ENCODE data around the gene GNS.
"Not testable (repeated sequence)": the region's sequence is repeated elsewhere in the genome, so short reads cannot be mapped to it uniquely, and the experiment has no call there.

GNS gene

DNA sequence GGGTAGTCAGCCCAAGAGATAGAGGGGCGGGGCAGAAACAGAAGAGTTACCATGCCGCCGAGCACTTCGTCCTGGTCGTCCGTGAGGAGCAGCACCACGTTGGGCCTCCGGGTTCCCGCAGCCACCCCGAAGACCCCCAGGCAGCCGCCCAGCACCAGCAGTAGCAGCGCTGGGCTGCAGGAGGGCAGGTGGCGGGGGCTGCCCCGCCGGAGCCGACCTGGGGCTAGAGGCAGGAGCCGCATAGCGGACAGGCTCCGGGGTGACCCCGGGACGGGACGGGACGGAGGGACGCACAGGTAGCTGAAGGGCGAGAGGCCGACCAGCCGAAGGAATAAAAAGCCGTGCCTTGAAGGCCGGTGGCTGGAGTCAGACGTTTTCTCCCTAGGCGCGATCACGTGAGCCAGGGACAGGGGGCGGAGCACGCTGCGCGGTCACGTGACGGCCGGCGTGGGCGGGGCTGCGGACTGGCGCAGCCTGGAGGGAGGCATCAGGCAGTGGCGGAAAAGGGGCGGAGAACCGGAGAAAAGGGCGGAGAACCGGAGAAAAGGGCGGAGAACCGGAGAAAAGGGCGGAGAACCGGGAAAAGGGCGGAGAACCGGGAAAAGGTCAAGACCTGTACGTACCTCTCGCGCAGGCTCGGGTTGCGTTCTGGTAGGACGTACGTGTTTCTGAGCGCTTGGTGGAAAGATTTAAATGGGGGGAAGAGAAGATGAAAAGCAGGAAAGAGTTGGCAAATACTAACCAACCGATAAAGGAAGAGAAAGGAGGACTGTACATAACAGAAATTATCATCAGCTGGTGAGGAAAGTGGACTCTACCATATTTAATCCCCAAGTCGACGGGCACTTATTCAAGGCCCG lies at the start of gene GNS:
TSS of gene GNS (minus strand) at position 372 of the 860 bp plus-strand sequence. CDS start at position 242, 130 bp downstream.
- peak; percentile 94 for DNase-seq (ENCODE audit: low spot score)

DNA sequence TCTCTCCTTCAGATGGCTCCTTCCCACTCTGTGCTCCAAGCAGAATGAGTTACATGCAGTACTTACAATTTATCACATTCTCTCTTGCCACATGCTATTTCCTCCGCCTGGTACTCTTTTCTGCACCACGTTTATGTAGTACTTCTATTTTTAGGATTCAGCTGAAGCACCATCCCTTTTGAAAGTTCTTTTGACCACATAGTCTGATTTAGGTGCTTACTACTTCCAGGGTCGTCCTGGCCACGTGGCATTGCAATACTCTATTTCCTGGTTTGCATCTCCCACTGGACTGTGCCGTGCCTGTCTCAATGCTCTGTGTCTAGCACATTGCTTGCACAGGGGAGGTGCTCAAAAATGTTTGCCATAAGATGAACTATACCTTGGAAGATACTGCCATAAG lies 48.9 kb upstream of the GNS start:
- DNase-seq (ENCODE audit: low spot score), result no peak

DNA sequence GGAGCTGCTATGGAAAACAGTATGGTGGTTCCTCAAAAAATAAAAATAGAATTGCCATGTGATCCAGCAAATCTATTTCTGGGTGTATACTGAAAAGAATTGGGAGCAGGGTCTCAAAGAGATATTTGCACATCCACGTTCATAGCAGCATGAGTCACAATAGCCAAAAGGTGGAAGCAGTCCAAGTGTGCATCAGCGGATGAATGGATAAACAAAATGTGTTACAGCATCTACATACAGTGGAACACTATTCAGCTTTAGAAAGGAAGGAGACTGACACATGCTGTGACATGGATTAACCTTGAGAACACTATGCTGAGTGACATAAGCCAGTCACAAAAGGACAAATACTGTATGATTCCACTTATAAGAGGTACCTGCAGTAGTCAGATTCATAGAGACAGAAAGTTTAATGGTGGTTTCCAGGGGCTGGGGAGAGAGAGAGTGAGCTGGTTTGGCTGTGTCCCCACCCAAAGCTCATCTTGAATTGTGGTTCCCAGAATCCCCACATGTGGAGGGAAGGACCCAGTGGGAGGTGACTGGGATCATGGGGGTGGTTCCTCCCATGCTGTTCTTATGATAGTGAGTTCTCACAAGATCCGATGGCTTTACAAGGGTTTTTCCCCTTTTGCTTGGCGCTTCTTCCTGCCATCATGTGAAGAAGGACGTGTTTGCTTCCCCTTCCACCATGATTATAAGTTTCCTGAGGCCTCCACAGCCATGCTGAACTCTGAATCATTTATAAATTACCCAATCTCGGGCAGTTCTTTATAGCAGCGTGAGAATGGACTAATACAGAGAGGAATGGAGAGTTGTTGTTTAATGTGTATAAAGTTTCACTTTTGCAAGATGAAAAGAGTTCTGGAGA lies 47.6 kb upstream of the GNS start:
- DNase-seq (ENCODE audit: low spot score), result no peak

DNA sequence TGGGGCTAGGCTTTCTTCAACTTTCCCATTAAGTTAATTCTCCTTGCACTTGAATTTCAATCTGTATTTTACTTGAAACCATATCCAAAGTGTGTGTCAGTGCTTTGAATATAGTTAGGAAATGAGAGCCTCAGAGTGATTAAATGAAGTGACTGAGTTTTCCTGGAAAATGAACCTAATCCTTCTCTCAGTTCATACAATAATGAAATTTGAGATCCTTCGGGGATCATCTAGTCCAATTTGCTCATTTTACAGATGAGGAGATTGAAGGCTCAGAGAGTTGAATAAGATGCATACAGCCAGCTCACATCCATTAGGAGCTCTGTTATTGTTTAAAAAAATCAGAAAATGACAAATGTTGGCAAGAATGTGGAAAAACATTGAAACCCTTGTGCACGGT lies 47.0 kb upstream of the GNS start:
- no peak for DNase-seq (ENCODE audit: low spot score)

DNA sequence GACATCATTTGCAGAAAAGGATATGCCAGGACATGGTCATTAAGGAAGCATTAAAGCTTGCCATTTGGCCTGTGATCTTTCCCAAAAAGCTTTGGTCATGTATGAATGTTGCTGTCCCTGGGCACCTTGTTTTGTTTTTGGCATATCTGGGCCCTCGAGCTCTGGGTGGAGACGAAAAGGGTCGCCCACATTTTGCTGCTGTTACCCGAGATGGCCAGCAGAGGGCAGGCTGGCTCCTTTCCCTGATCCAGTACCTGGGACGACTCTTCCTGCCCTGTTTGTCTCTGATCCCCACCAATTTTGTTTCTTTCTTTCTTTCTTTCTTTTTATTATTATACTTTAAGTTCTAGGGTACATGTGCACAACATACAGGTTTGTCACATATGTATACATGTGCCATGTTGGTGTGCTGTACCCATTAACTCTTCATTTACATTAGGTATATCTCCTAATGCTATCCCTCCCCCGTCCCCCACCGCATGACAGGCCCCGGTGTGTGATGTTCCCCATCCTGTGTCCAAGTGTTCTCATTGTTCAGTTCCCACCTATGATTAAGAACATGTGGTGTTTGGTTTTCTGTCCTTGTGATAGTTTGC lies 43.1 kb upstream of the GNS start:
- not testable (repeated sequence) for DNase-seq (ENCODE audit: low spot score)

DNA sequence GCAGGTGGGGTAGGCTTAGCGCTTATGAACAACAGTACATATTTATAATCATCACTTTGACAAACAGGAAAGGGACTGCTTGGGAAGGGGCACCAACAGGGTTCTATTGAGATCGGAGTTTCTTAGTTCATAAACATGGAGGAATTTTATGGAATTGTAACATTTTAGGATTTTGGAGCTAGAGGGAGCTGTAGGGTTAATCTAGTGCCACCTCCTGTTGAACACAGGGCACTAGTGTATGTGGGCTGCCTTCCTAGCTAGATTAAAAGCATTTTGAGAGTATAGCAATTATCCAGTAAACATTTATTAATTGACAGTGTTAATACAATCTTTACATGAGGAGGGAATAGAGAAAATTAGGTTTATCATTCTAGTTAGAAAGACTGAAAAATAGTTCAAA lies 42.2 kb upstream of the GNS start:
- no peak for DNase-seq (ENCODE audit: low spot score)

DNA sequence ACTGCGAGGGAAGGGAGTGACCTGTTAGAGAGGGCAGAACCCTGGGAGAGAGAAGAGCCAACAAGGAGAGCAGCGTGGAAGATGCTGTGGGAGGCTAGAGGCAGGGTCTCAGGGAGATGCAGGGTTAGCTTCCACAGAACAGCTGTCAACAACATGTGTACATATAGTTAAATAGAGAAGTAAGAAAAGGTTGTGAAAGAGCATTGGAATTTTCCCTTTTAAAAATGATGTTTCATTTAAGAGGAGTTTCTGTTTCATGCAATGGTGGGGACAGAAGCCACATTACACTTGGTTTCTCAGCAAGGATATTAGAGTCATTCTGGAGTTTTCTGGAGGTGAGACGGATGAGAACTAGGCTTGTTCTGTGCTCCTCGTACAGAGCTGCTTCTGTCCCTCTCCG lies 41.4 kb upstream of the GNS start:
- no peak for DNase-seq (ENCODE audit: low spot score)

DNA sequence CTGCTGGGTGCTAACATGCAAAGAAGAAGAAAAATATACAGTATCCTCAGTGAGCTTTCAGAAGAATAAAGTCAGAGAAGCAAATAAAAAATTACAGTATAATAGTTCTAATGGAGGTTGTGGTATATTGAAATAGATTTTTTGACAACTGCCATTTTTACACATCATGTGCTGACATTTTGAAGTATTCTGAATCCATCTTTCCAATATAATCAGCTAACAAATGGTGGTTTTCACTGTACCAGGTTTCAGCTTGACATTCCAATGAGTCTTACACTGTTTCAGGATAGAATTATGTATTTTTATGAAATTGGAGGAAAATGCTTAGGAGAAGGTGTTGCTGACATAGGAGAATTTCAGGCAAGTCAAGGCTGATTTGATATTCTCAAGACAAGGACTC lies 39.0 kb upstream of the GNS start:
- DNase-seq (ENCODE audit: low spot score), result no peak

DNA sequence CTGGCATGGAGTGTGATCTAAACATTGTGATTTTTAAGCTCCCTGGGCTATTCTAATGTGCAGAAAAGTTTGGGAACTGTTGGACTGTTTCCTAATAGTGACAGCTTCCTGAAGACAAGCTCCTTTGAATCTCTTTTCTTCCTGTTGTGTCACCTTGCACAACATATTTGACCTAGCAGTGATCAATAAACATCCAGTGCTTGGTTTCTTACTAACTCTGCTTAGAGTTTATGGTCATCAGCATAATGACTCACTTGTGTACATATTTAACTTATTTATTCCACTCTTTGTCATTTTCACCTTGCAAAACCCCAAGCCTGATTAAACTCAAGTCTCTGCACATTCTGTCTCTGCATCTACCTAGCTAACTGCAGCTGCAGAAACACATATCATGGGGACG lies 38.0 kb upstream of the GNS start:
- DNase-seq (ENCODE audit: low spot score), result no peak

DNA sequence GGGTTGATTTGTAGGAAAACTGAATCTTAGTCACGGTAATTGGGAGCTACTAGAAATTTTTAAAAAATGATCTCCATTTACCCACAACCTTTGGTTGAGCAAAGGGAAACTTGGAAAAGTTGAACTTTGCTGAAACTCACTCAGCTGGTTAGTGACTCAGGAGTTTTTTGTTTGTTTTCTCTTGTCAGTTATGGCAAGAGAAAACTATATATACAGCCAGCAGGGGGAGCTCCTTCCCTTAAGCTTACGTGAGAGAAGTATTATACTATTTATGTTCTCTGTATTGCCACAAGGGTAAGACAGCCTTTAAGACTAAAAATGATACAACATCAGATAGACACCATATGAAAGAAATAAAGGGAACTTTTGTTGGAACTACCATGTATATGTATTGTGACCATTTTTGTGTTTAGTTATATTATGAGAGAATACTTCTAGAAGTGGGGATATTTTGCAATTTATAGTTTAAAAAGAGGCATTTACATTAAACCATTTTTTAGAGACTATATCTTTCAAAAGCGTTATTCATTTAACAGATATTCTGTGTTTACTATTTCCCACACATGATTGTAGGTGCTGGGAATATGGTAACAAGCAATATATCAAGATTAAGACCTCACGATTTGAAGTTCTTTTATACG lies 37.1 kb upstream of the GNS start:
- peak; percentile 71 for DNase-seq (ENCODE audit: low spot score)

DNA sequence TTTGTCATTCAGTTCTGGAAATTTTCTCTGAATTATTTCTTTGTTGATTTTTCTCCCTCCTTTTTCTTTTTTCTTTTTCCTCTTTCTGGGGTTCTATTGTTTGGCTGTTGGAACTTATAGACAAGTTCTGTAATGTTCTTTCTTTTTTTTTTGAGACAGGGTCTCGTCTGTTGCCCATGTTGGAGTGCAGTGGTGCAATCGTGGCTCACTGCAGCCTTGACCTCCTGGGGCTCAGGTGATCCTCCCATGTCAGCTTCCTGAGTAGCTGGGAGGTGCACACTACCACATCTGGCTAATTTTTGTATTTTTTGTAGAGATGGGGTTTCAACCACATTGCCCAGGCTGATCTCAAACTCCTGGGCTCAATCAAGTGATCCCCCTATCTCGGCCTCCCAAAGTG lies 35.1 kb upstream of the GNS start:
- no peak for DNase-seq (ENCODE audit: low spot score)

DNA sequence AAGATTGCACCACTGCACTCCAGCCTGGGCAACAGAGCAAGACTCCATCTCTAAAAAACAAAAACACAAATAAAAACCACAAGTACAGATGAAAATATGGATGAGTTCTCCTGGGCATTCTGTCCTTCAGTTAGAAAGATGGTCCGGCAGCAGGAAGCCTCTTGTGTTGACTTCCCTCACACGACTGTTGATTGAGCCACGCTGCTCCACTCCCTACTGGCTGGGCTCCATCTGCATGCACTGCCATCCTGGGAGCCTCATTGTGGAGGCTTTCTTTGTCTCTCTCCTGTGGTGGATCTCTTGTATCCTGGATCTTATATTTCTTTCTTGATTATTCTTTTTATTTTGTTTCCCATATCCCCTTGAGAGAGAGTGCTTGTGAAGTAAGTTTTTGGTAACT lies 34.4 kb upstream of the GNS start:
- no peak for DNase-seq (ENCODE audit: low spot score)

DNA sequence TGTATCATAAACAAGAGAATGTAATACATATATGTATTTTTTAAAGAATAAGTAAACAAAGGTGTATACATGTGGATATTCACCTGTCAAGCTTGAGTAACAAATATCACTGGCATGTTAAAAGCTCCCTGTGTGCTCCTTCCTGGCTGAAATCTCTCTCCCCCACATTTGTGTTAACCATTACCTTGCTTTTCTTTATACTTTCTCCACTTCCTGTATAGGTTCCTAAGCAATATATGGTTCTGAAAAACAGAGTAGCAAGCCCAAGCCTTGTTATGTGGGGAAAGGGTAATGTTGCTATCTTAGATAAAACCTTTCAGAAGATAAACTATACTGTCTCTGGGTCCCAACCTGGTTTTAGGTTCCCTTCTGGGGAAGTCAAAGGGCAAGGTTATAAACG lies 32.9 kb upstream of the GNS start:
- DNase-seq (ENCODE audit: low spot score), result no peak

DNA sequence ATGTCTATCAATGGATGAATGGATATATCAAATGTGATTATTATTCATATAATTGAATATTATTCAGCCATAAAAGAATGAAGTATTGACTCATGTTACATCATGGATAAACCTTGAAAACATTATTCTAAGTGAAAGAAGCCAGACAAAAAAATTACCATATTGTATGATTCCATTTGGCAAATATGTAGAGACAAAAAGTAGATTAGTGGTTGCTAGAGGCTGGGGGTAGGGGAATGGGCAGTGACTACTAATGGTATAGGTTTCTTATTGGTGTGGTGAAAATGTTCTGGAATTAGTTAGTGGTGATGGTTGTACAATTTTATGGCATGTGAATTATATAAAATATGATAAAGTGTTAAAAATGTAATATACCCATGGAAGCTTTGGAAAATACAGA lies 31.8 kb upstream of the GNS start:
- DNase-seq (ENCODE audit: low spot score), result no peak

DNA sequence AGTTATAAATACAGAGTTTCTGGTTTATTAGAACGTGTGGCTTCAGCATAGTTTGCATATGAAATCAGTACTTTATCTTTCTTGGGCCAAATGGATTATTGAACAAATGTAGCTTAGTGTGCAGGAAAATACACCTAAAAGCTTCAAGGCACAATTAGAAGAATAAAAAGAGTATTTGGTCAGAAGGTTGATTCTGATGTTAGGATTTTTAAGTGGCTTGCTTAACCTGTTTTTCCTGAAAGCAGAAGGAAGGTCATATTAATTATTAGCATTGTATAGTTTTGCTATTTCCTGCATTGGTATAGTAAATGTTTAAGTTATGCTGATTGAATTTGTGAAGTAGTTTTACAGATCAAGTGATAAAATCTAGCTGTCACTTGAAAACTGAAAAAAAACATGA lies 31.0 kb upstream of the GNS start:
- DNase-seq (ENCODE audit: low spot score), result no peak

DNA sequence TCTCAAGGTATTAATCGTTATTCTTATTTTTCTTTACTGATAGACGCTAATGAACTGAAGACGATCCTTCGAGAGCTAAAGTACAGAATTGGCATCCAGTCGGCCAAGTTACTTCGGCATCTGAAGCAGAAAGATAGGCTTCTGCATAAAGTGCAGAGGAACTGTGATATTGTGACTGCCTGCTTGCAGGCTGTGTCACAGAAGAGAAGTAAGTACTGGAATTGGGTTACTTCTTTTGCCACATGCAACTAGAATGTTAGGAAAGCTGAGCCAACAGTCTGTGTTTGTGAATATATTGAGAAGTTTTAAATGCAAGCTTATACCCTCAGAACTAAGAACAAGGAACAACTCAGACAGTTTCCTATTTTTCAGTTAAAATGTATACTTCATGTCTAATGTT lies 26.6 kb upstream of the GNS start:
- no peak for DNase-seq (ENCODE audit: low spot score)

DNA sequence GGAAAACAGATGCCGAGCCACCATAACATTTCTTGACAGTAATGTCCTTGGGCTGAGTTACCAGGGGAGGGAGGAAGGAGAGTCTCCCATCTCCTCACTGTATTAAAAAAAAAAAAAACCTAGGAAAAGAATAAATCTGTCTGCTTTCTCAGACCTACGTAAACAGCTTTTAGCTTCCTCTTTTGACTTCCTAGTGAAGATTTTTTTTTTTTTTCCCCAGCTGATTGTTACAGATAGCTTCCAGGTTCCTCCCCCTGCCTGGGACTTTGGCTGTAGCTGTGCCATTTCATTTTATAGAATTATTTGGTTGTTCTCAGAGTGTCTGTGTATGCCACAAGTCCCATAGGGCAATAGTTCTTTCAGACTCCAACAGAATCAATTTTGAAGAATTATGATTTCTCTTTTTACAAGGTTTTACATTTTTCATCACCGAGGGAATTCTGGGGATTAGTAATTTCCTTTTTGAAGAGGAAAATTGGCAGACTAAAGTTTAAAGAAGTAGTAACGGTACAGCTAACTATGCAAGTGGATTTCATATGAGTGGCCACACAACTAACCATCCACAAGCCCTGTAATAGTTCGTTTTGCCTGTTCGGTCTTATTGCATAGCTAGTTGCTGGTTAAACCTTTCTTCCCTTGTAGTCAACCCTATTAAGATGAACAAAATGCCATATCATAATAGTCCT lies 23.1 kb upstream of the GNS start:
- no peak for DNase-seq (ENCODE audit: low spot score)

DNA sequence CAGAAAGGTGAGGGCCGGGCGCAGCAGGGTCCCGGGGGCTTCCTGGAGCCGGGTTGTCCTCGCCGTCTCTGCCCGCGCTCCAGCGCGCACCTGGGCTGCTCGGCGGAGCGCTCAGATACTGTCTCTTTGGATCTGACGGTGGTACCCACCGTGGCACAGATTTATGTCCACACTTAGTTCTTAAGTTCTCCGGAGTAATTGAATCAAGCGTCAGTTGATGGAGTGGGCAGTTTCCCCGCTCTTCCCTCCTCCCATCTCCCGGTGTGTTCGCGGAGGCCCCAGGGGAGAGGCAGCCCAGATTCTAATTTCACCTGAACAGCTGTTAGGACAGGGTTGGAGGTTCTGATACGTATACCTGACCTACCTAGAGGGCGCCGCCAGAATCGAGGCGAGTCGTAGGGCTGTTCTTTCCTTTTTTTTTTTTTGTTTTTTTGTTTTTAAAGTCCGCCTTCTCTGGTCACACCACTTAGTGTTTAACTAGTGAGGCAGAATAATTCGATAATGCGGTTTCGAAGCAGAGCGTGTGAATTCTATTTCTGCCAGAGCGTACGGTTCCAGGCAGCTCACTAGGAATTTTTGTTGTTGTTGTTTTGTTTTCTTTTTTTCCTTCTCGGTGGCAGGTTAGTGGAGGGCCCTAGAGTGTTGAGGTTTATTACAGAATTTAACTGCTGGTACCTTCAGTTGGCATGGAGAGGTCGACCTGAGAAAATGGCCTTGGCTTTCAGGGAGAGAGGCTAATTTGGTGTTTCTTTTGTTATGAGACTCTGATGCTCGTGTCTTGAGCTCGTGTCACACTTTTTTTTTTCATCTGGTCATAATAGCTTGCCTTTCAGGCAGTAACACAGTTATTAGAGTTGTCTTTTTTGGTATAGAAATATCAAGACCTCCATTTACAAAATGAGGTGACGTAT lies 22.3 kb upstream of the GNS start:
- no peak for DNase-seq (ENCODE audit: low spot score)

DNA sequence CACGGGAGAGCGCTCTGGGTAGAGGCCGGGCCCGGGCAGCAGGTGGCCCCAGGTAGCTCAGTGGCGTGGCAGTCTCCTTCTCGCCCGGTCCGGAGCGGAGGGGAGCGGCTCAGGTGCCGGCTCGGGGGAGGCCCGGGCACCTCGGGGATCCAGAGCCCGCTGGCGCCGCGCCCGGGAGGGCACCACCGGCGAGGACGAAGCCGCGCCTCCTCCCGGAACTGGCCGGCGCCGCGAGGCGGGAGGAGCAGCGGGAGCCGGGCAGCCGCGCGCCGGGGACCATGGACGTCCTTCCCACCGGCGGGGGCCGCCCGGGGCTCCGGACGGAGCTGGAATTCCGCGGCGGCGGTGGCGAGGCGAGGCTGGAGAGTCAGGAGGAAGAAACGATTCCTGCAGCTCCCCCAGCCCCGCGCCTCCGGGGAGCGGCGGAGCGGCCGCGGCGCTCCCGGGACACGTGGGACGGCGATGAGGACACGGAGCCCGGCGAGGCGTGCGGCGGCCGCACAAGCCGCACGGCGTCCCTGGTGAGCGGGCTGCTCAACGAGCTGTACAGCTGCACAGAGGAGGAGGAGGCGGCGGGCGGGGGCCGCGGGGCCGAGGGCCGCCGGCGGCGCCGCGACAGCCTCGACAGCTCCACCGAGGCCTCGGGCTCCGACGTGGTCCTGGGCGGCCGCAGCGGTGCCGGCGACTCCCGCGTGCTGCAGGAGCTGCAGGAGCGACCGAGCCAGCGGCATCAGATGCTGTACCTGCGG lies 21.5 kb upstream of the GNS start:
- no peak for DNase-seq (ENCODE audit: low spot score)

DNA sequence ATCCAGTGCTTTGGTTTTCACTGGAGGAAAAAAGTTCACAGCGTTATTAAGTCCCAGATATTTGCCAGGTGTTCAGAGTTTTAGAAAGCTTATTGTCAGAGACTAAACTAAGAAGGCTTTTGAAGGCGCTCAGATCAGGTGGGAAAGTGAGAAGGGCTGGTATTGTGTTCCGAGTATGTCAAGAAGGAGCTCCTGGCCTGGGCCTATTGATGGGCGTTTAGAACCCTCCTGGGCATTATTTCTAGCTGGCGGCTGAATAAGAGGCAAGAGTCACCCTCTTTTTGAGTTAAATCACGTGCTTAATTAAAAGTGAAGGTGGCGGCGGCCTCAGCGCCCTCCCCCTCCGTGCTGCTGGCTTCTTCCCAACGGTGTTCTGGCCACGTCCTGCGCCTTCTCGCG lies 20.9 kb upstream of the GNS start:
- DNase-seq (ENCODE audit: low spot score), result no peak

All from globus pallidus (tissue), 1 donor.